ENCODE results near the gene GPATCH2L.

Gene GPATCH2L

GRCh38 chr14:76257842-76258397 is 106.2 kb downstream of the GPATCH2L start:
- DNase-seq: no peak

GRCh38 chr14:76259029-76259735 is 107.5 kb downstream of the GPATCH2L start:
- DNase-seq: no peak

DNA sequence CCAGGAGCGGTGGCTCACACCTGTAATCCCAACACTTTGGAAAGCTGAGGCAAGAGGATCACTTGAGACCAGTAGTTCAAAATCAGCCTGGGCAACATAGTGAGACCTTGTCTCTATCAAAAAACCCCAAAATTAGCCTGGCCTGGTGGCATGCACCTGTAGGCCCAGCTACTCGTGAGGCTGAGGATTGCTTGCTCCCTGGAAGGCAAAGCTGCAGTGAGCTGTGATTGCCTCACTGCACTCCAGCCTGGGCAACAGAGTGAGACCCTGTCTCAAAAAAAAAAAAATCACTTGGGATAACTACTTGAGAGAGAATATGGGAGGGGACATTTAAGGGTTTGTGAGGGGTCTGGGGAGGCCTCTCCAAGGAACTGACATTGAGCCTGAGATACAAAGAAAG is 109.0 kb downstream of the GPATCH2L start:
- no peak for DNase-seq

DNA sequence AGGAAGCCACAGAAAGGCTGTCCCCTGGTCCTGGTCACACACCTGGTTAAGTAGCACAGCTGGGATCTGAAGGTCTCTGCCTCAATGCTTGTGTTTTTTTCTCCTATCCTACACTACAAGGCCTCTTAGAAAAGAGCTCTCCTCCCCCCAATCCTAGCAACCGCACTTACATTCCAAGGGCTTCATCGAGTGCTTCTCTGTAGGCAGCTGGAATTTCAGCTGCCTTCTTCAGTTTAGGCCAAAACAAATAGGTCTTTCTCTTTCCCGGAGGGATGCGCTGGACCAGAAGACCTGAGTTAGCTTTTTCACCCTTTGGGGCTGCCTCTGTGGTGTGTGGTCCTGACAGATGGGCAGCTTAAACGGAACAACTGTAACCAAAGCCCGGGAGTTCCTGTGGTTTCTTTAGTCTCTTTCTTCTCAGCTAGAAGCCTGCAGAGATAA is 109.7 kb downstream of the GPATCH2L start:
- no peak for DNase-seq

DNA sequence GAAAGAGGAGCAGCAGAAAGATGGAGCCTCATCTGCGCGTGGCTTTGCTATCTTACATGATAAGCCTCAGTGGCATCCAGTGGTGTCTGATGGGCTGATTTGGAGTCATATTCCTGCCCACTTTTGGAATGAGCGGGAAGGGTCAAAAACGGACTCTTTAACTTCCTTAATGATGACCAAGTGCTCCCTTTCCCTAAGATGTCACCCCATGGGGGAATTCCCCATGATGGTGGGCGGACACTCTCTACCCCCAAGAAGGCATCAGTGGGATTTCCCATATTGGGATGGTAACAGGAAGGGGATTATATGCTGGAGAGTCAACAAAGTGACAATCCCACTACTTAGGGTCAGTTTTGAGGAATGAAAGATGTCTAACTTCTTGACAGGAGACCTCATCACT is 110.9 kb downstream of the GPATCH2L start:
- DNase-seq: no peak

Data from C1 segment of cervical spinal cord (tissue), 14 donors.